ENCODE measurements around the gene C1QTNF5. TPM values are rescaled to one million over a fixed set of nuclear protein-coding genes. Genes with fewer than 3 reads are reported as not detected.

Gene C1QTNF5
- total and polyA plus RNA-seq, 2 of the 8 experiments (the other 6 are each of a cell fraction or from before 2014, with no cell fraction given), result 2.2 to 2.7 TPM

DNA sequence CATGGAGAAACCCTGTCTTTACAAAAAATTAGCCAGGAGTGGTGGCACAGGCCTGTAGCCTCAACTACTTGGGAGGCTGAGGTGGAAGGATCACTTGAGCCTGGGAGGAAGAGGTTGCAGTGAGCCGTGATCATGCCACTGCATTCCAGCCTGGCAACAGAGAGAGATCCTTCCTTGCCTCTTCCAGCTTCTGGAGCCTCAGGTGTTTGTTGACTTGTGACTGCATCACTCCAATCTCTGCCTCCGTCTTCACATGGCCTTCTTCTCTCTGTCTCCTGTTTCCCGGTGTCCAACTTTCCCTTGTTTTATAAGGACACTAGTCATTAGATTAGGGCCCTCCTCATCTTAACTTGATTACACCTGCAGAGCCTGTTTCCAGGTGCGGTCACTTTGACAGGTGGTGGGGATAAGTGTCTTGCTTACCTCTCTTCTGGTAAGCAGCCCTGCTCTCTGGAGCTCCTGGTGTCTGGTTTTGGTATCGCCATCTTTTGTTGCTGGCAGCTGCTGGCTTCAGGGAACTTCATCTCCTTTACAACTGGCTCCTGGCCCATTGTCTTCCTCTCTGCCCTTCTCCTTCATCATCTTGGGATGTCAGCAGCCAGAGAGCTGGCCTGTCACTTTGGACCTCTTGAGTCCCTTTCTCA is 49.0 kb upstream of the C1QTNF5 start (continued):
- TF ChIP-seq RNF2 (IDR thresholded peaks at IDR 0.05; ENCODE audit: borderline replicate concordance, low read depth, low read length, missing control alignments, poor library complexity, severe bottlenecking), result no peak
- no peak for TF ChIP-seq POLR2A (IDR thresholded peaks at IDR 0.05; ENCODE audit: control extremely low read depth in 1 of 2, low read depth in 2 of 2, low read length in 2 of 2)
- TF ChIP-seq GABPA (IDR thresholded peaks at IDR 0.05; ENCODE audit: borderline replicate concordance, insufficient read depth, low read length), result no peak
- TF ChIP-seq TCF12 (IDR thresholded peaks at IDR 0.05; ENCODE audit: low read depth, low read length), result no peak
- peak; percentile 41 to 59 for TF ChIP-seq RAD21 (IDR thresholded peaks at IDR 0.05 in 1 of 2, conservative IDR thresholded peaks at IDR 0.05 in 1 of 2; ENCODE audit: low read depth in 2 of 2, low read length in 2 of 2)
- no peak for TF ChIP-seq TEAD4 (IDR thresholded peaks at IDR 0.05; ENCODE audit: low read depth, low read length)
- TF ChIP-seq, protein P1, sequence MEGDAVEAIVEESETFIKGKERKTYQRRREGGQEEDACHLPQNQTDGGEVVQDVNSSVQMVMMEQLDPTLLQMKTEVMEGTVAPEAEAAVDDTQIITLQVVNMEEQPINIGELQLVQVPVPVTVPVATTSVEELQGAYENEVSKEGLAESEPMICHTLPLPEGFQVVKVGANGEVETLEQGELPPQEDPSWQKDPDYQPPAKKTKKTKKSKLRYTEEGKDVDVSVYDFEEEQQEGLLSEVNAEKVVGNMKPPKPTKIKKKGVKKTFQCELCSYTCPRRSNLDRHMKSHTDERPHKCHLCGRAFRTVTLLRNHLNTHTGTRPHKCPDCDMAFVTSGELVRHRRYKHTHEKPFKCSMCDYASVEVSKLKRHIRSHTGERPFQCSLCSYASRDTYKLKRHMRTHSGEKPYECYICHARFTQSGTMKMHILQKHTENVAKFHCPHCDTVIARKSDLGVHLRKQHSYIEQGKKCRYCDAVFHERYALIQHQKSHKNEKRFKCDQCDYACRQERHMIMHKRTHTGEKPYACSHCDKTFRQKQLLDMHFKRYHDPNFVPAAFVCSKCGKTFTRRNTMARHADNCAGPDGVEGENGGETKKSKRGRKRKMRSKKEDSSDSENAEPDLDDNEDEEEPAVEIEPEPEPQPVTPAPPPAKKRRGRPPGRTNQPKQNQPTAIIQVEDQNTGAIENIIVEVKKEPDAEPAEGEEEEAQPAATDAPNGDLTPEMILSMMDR (IDR thresholded peaks at IDR 0.05; ENCODE audit: control extremely low read depth in 1 of 3, insufficient read depth in 1 of 3, low read depth in 1 of 3, low read length in 3 of 3), result peak; percentile 63 to 84 (median 68)

All from H1 (cell line).